Type B pancreatic cell (in vitro differentiated cells): ENCODE data around the gene PSMC3. TPM values are rescaled to one million over a fixed set of nuclear protein-coding genes. Genes with fewer than 3 reads are reported as not detected.

ENCODE experiments used
- DNase-seq: peaks from one replicate; pipeline ENCODE4 v3.0.0; 2021; ENCODE audit warnings: mixed read lengths; ENCODE audit not compliant: unreplicated experiment; ENCODE audit errors: extremely low spot score
- H3K27ac Mint-ChIP-seq: 2 replicates; pipeline ENCODE4 v1.8.0; 2021; ENCODE audit warnings: mild to moderate bottlenecking, mixed read lengths
- H3K27me3 Mint-ChIP-seq: 2 replicates; pipeline ENCODE4 v1.8.0; 2021; ENCODE audit warnings: mixed read lengths
- H3K36me3 Mint-ChIP-seq: 2 replicates; pipeline ENCODE4 v1.8.0; 2021; ENCODE audit warnings: mixed read lengths
- H3K4me1 Mint-ChIP-seq: one replicate; pipeline ENCODE4 v1.8.0; 2021; ENCODE audit warnings: mixed read lengths; ENCODE audit not compliant: unreplicated experiment
- H3K4me3 Mint-ChIP-seq: 2 replicates; pipeline ENCODE4 v1.8.0; 2021; ENCODE audit warnings: mild to moderate bottlenecking, mixed read lengths
- H3K9me3 Mint-ChIP-seq: 2 replicates; pipeline ENCODE4 v1.8.0; 2021; ENCODE audit warnings: mixed read lengths
- CTCF ChIP-seq: fragments of 200-600 bp; sonication (generic); conservative IDR thresholded peaks from 2 replicates; pipeline ENCODE4 v1.5.0; 2021; ENCODE audit warnings: antibody characterized with exemption, mild to moderate bottlenecking
- total RNA-seq: library from RNA; stranded (reverse); gene quantifications from 2 replicates; pipeline ENCODE4 v1.2.1, GENCODE V29; 2021; ENCODE audit warnings: low replicate concordance

Gene PSMC3
- total RNA-seq, 1 donor from 2014 or later, result 141 TPM

- Mint-ChIP-seq H3K4me3 (no peak overlapping the region), H3K36me3 (no peaks in the 10 kb centered on the region), H3K27ac (no peak overlapping the region), H3K4me1 (no peaks in the 10 kb centered on the region), H3K27me3 (no peaks in the 10 kb centered on the region), H3K9me3 (no peaks in the 10 kb centered on the region)
- TF ChIP-seq CTCF, result no peak
- no peak for DNase-seq
These were observed 6.9 kb upstream of the PSMC3 start for GRCh38 chr11:47433157-47433556.

- no peak for TF ChIP-seq CTCF
- Mint-ChIP-seq H3K9me3 (no peaks in the 10 kb centered on the region), H3K36me3 (no peaks in the 10 kb centered on the region), H3K4me3 (no peak overlapping the region), H3K27ac (no peak overlapping the region), H3K27me3 (no peaks in the 10 kb centered on the region), H3K4me1 (peaks cover 2% of the 10 kb centered on the region)
- no peak for DNase-seq
These were observed 5.3 kb upstream of the PSMC3 start for GRCh38 chr11:47431356-47432083.

GRCh38 chr11:47430524-47430923 lies 4.3 kb upstream of the PSMC3 start:
- Mint-ChIP-seq H3K27ac (no peak overlapping the region), H3K9me3 (no peaks in the 10 kb centered on the region), H3K4me1 (peaks cover 8% of the 10 kb centered on the region), H3K36me3 (peaks cover 6% of the 10 kb centered on the region), H3K4me3 (no peak overlapping the region), H3K27me3 (no peaks in the 10 kb centered on the region)
- no peak for TF ChIP-seq CTCF
- no peak for DNase-seq

GRCh38 chr11:47425611-47426010 lies 628 bp downstream of the PSMC3 start:
- peak overlapping the region; percentile 100 for H3K4me3 Mint-ChIP-seq

GRCh38 chr11:47418454-47419259 lies 7.6 kb downstream of the PSMC3 start:
- Mint-ChIP-seq H3K4me1 (no peaks in the 10 kb centered on the region), H3K27ac (no peak overlapping the region), H3K9me3 (no peaks in the 10 kb centered on the region), H3K4me3 (no peak overlapping the region), H3K27me3 (no peaks in the 10 kb centered on the region), H3K36me3 (peaks cover 16% of the 10 kb centered on the region)
- DNase-seq, result no peak
- no peak for TF ChIP-seq CTCF

More at GRCh38 chr11:47425611-47426010, 628 bp downstream of the PSMC3 start:
- H3K9me3 Mint-ChIP-seq, result no peaks in the 10 kb centered on the region
- H3K27me3 Mint-ChIP-seq, result no peaks in the 10 kb centered on the region
- TF ChIP-seq CTCF, result no peak
- H3K27ac Mint-ChIP-seq, result peak overlapping the region; percentile 100
- H3K36me3 Mint-ChIP-seq, result peaks cover 17% of the 10 kb centered on the region
- no peak for DNase-seq
- peaks cover 13% of the 10 kb centered on the region for H3K4me1 Mint-ChIP-seq
